ENCODE results near the gene CXorf38. TPM values are rescaled to one million over a fixed set of nuclear protein-coding genes. Genes with fewer than 3 reads are reported as not detected.

The CXorf38 gene
- total RNA-seq, result 11.9 TPM

GRCh38 chrX:40647307-40648197, at the start of gene CXorf38:
Gene CXorf38 (minus strand): TSS chrX:40647561. CDS start chrX:40647520, 41 bp downstream.
- intact Hi-C loops (cut with DNase I), result loop anchor here (1.0 to 10.0 kb wide), 5 partner anchors 67 to 685 kb away; partner anchors contain the start of genes ATP6AP2, DDX3X, MED14 and USP9X
- H3K9me3 ChIP-seq, result no peaks in the 10 kb centered on the region
- peak within 1 kb of the TSS; percentile 75 to 85 for H3K27ac ChIP-seq
- H3K27me3 ChIP-seq, result no peaks in the 10 kb centered on the region
- DNase-seq (ENCODE audit: low spot score in 2 of 2), result peak; percentile 80 to 96
- peaks cover 0 to 18% of the 10 kb centered on the region in 2 donors for H3K4me1 ChIP-seq
- TF ChIP-seq, protein P1, sequence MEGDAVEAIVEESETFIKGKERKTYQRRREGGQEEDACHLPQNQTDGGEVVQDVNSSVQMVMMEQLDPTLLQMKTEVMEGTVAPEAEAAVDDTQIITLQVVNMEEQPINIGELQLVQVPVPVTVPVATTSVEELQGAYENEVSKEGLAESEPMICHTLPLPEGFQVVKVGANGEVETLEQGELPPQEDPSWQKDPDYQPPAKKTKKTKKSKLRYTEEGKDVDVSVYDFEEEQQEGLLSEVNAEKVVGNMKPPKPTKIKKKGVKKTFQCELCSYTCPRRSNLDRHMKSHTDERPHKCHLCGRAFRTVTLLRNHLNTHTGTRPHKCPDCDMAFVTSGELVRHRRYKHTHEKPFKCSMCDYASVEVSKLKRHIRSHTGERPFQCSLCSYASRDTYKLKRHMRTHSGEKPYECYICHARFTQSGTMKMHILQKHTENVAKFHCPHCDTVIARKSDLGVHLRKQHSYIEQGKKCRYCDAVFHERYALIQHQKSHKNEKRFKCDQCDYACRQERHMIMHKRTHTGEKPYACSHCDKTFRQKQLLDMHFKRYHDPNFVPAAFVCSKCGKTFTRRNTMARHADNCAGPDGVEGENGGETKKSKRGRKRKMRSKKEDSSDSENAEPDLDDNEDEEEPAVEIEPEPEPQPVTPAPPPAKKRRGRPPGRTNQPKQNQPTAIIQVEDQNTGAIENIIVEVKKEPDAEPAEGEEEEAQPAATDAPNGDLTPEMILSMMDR (IDR thresholded peaks at IDR 0.05), result no peak
- no peaks in the 10 kb centered on the region for H3K36me3 ChIP-seq
- H3K4me3 ChIP-seq, result peak within 1 kb of the TSS; percentile 77 to 90

DNA sequence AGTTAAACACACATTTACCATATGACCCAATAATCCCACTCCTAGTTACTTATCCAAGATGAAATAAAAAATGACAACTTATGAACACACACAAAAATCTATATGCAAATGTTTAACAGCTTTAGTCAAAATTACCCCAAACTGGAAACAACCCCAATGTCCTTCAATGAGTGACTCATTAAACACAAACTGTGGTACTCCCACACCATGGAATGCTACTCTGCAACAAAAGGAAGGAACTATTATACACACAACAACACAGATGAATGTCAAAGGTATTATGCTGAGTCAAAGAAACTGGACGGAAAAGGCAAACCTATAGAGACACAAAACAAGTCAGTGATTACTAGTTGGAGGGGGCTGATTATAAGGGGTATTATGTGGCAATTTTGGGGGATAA, 47.4 kb upstream of the CXorf38 start:
- Histone ChIP-seq H3K27ac (no peak overlapping the region), H3K27me3 (no peaks in the 10 kb centered on the region), H3K4me1 (no peaks in the 10 kb centered on the region), H3K9me3 (no peaks in the 10 kb centered on the region), H3K36me3 (peaks cover 4 to 21% of the 10 kb centered on the region in 2 donors), H3K4me3 (no peak overlapping the region)
- no peak for DNase-seq (ENCODE audit: low spot score in 2 of 2)
- TF ChIP-seq, protein P1 (IDR thresholded peaks at IDR 0.05), result no peak
- intact Hi-C loops (cut with DNase I), result no loop called here

DNA sequence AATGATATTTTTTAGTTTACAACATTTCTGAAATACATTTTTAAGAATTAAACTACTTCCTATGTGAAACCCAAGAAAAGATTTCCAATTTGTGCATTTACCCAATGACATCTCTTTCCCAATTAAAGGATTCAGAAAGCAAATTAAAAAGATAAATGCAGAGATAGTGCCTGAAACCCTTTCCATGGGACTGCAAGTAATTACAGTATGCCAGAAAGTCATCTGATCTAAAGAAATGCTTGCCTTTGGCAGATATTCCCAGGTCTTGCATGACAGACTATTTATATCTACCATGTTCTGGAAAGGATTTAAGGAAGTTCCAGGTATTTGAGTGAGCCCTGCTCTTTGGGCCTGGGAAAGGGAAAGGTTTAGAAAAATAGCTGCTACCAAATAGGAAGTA, 41.6 kb upstream of the CXorf38 start:
- no peaks in the 10 kb centered on the region for H3K27me3 ChIP-seq
- no peak for DNase-seq (ENCODE audit: low spot score in 2 of 2)
- no peak overlapping the region for H3K27ac ChIP-seq
- peaks cover 9 to 11% of the 10 kb centered on the region in 2 donors for H3K36me3 ChIP-seq
- H3K4me1 ChIP-seq, result no peaks in the 10 kb centered on the region
- H3K4me3 ChIP-seq, result no peak overlapping the region
- intact Hi-C loops (cut with DNase I), result no loop called here
- H3K9me3 ChIP-seq, result no peaks in the 10 kb centered on the region
- TF ChIP-seq, protein P1 (IDR thresholded peaks at IDR 0.05), result no peak

- TF ChIP-seq, protein P1 (IDR thresholded peaks at IDR 0.05), result no peak
- Histone ChIP-seq H3K4me3 (no peak overlapping the region), H3K27ac (no peak overlapping the region), H3K9me3 (no peaks in the 10 kb centered on the region), H3K27me3 (no peaks in the 10 kb centered on the region), H3K4me1 (no peaks in the 10 kb centered on the region), H3K36me3 (peaks cover 9 to 11% of the 10 kb centered on the region in 2 donors)
- DNase-seq (ENCODE audit: low spot score in 2 of 2), result no peak
- intact Hi-C loops (cut with DNase I), result no loop called here
Measured at GRCh38 chrX:40687169-40687568, 39.8 kb upstream of the CXorf38 start.

DNA sequence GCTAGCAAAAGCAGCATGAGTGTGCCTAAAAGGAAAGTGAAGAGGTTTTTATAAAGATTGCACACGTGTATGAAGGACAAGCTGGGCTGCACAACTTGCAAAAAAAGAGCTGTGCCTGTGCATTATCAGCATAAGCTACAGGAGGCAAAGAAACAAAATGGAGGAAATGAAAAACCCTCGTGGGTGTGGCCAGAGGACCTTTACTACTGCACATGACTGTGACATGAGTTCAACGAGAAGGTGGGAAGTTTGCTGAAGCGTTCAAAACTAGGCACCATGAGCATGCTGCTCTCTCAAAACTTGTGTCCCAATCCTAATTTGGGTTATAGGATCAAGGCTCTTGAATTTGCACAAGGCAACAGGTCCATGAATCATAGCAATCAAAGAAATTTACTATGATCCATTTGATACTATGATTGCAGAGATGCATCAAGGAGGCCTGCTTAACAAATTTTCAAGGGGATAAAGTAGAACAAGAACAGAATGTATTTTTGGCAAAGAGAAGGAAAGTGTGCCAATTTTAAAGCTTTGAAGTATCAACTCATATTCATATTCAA, 38.1 kb upstream of the CXorf38 start:
- intact Hi-C loops (cut with DNase I), result no loop called here
- TF ChIP-seq, protein P1 (IDR thresholded peaks at IDR 0.05), result no peak
- no peak for DNase-seq (ENCODE audit: low spot score in 2 of 2)
- Histone ChIP-seq H3K4me1 (no peaks in the 10 kb centered on the region), H3K36me3 (peaks cover 16 to 18% of the 10 kb centered on the region in 2 donors), H3K4me3 (no peak overlapping the region), H3K27ac (no peak overlapping the region), H3K9me3 (no peaks in the 10 kb centered on the region), H3K27me3 (no peaks in the 10 kb centered on the region)
